Measurements from ENCODE around the gene BCAS1. TPM values are rescaled to one million over a fixed set of nuclear protein-coding genes. Genes with fewer than 3 reads are reported as not detected.

The BCAS1 gene
- total RNA-seq, 1 experiment from 2014 or later, result 4.0 TPM

DNA sequence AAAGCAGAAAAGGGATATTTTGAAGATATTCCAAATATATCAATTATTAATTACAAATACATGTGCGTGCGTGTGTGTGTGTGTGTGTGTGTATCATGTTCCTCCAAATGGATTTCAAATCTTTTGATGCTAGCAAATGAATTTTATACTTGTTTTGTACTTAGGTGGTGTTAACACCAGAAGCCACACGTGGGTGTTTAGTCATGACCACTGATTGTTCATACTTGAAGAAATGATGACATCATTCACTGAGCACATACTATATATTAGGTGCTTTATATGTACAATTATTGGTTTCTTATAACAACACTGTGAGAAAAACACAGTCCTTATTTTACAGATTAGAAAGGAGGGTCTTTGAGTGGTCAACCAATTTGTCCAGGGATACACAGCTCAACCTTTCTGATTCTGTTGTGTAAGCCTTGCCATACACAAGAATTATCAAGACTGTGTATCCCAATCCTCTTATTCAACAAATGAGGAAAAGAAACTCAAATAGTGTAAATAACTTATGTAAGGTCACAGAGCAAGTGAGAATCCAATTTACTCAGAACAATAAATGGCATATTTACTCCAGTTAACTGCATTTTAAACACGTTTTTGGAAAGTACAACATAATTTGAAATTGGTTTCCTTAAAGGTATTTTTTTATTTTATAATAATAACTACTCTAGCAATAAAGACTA is 88.5 kb downstream of the BCAS1 start:
- no peaks in the 10 kb centered on the region for H4K20me1 ChIP-seq (ENCODE audit: insufficient read depth)
- H3K27ac ChIP-seq, result no peak overlapping the region
- no peaks in the 10 kb centered on the region for H3K27me3 ChIP-seq (ENCODE audit: insufficient read depth, low read depth)
- no peaks in the 10 kb centered on the region for H3K9me2 ChIP-seq (ENCODE audit: insufficient read depth)
- no peaks in the 10 kb centered on the region for H3K4me1 ChIP-seq (replicated peaks; ENCODE audit: insufficient read depth)
- H3K4me2 ChIP-seq, result no peak overlapping the region
- TF ChIP-seq, protein P1, sequence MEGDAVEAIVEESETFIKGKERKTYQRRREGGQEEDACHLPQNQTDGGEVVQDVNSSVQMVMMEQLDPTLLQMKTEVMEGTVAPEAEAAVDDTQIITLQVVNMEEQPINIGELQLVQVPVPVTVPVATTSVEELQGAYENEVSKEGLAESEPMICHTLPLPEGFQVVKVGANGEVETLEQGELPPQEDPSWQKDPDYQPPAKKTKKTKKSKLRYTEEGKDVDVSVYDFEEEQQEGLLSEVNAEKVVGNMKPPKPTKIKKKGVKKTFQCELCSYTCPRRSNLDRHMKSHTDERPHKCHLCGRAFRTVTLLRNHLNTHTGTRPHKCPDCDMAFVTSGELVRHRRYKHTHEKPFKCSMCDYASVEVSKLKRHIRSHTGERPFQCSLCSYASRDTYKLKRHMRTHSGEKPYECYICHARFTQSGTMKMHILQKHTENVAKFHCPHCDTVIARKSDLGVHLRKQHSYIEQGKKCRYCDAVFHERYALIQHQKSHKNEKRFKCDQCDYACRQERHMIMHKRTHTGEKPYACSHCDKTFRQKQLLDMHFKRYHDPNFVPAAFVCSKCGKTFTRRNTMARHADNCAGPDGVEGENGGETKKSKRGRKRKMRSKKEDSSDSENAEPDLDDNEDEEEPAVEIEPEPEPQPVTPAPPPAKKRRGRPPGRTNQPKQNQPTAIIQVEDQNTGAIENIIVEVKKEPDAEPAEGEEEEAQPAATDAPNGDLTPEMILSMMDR (conservative IDR thresholded peaks at IDR 0.05), result no peak
- no peak for TF ChIP-seq EZH2 (IDR thresholded peaks at IDR 0.05; ENCODE audit: low read depth)
- POLR2A ChIA-PET (ENCODE audit: unreplicated experiment), result no interaction called here
- BruUV-seq (replicated peaks), result no TSS peak
- H3K9me3 ChIP-seq (ENCODE audit: insufficient read depth, low read depth), result no peaks in the 10 kb centered on the region
- intact Hi-C loops (cut with micrococcal nuclease; ENCODE audit: unreplicated experiment), result no loop called here
- no peak overlapping the region for H3K4me3 ChIP-seq
- H3F3A ChIP-seq (ENCODE audit: insufficient read depth, low read depth), result no peaks in the 10 kb centered on the region
- no peaks in the 10 kb centered on the region for H3K36me3 ChIP-seq (ENCODE audit: low read depth)
- H3K79me2 ChIP-seq (ENCODE audit: low read depth), result no peaks in the 10 kb centered on the region
- CTCF ChIA-PET, result no interaction called here
- no peak overlapping the region for H2AFZ ChIP-seq
- no peak for DNase-seq

DNA sequence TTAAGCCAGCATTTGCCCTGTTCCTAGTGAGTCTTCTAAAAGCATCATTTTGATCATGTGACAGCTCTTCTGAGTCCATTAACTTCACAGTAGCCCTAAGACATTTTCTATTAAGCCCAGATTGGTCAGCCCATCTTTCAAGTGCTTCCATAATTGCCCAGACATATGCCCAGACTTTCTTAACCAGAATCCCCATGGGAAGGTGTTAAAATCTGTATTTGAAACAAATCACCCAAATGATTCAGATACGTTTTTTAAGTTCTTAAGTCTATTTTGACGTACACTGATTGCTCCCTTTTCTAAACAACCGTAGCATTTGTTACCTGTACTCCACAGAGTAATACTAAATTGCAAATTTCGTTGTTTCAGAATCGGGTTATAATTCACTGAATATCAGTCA is 89.3 kb downstream of the BCAS1 start:
- H3K4me3 ChIP-seq, result no peak overlapping the region
- no peaks in the 10 kb centered on the region for H3K36me3 ChIP-seq (ENCODE audit: low read depth)
- H3K4me2 ChIP-seq, result no peak overlapping the region
- H3K27ac ChIP-seq, result no peak overlapping the region
- POLR2A ChIA-PET (ENCODE audit: unreplicated experiment), result no interaction called here
- no peak for DNase-seq
- no peaks in the 10 kb centered on the region for H3K9me2 ChIP-seq (ENCODE audit: insufficient read depth)
- no peaks in the 10 kb centered on the region for H3K4me1 ChIP-seq (replicated peaks; ENCODE audit: insufficient read depth)
- intact Hi-C loops (cut with micrococcal nuclease; ENCODE audit: unreplicated experiment), result no loop called here
- H3K79me2 ChIP-seq (ENCODE audit: low read depth), result no peaks in the 10 kb centered on the region
- CTCF ChIA-PET, result no interaction called here
- no TSS peak for BruUV-seq (replicated peaks)
- H3K9me3 ChIP-seq (ENCODE audit: insufficient read depth, low read depth), result no peaks in the 10 kb centered on the region
- no peaks in the 10 kb centered on the region for H4K20me1 ChIP-seq (ENCODE audit: insufficient read depth)
- H3F3A ChIP-seq (ENCODE audit: insufficient read depth, low read depth), result no peaks in the 10 kb centered on the region
- H2AFZ ChIP-seq, result no peak overlapping the region
- no peaks in the 10 kb centered on the region for H3K27me3 ChIP-seq (ENCODE audit: insufficient read depth, low read depth)
- TF ChIP-seq, protein P1 (conservative IDR thresholded peaks at IDR 0.05), result no peak
- TF ChIP-seq EZH2 (IDR thresholded peaks at IDR 0.05; ENCODE audit: low read depth), result no peak

DNA sequence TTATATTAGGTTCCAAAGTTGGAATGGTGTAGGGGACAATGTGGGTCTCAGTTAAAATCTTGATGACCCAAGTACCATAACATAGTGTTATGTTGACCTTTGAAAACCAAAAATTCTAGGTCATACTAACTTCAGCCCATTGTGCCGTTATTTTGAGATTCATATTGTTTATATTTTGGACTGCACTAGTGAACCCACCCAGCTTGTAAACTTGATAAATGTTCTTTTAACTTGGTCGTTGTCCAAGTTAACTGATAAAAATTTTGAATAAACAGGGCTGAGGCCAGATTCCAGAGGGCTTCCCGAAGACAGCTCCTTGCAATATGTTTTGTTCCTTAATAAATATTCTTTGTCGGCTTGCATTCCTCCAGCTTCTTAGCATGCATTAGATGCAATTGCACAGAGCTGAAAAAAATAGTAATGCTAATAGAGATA is 90.3 kb downstream of the BCAS1 start:
- Histone ChIP-seq H3F3A (ENCODE audit: insufficient read depth, low read depth) (no peaks in the 10 kb centered on the region), H3K27ac (no peak overlapping the region), H3K4me1 (replicated peaks; ENCODE audit: insufficient read depth) (no peaks in the 10 kb centered on the region), H3K36me3 (ENCODE audit: low read depth) (no peaks in the 10 kb centered on the region), H2AFZ (no peak overlapping the region), H3K4me2 (no peak overlapping the region), H3K27me3 (ENCODE audit: insufficient read depth, low read depth) (no peaks in the 10 kb centered on the region), H3K9me3 (ENCODE audit: insufficient read depth, low read depth) (no peaks in the 10 kb centered on the region), H3K79me2 (ENCODE audit: low read depth) (no peaks in the 10 kb centered on the region), H4K20me1 (ENCODE audit: insufficient read depth) (no peaks in the 10 kb centered on the region), H3K4me3 (no peak overlapping the region), H3K9me2 (ENCODE audit: insufficient read depth) (no peaks in the 10 kb centered on the region)
- ChIA-PET CTCF (no interaction called here), POLR2A (ENCODE audit: unreplicated experiment) (no interaction called here)
- no peak for DNase-seq
- no TSS peak for BruUV-seq (replicated peaks)
- intact Hi-C loops (cut with micrococcal nuclease; ENCODE audit: unreplicated experiment), result no loop called here
- TF ChIP-seq, protein P1 (conservative IDR thresholded peaks at IDR 0.05), result no peak
